HG03565 (cell line): ENCODE measurements around the gene ELOVL7.
"Not testable (repeated sequence)": the region's sequence is repeated elsewhere in the genome, so short reads cannot be mapped to it uniquely, and the experiment has no call there.

Experiments
- ATAC-seq: cut with Tn5 transposase; IDR thresholded peaks from one replicate; pipeline ENCODE4 v1.9.1; 2021; ENCODE audit warnings: mild to moderate bottlenecking, moderate library complexity; ENCODE audit not compliant: unreplicated experiment

ELOVL7 gene

GRCh38 chr5:60718166-60718892 lies 125.7 kb downstream of the ELOVL7 start:
- ATAC-seq = no peak

GRCh38 chr5:60715201-60715928 lies 128.7 kb downstream of the ELOVL7 start:
- not testable (repeated sequence) for ATAC-seq

GRCh38 chr5:60712950-60713349 lies 131.1 kb downstream of the ELOVL7 start:
- ATAC-seq = no peak

GRCh38 chr5:60711892-60712291 lies 132.2 kb downstream of the ELOVL7 start:
- ATAC-seq = not testable (repeated sequence)

- ATAC-seq = no peak
Measured at GRCh38 chr5:60710362-60710761, 133.7 kb downstream of the ELOVL7 start.

- ATAC-seq = no peak
Measured at GRCh38 chr5:60705144-60705543, 138.9 kb downstream of the ELOVL7 start.

GRCh38 chr5:60703944-60704343 lies 140.1 kb downstream of the ELOVL7 start:
- no peak for ATAC-seq
